Kidney (tissue), 14 donors: ENCODE measurements around the gene LRTM2. TPM values are rescaled to one million over a fixed set of nuclear protein-coding genes. Genes with fewer than 3 reads are reported as not detected.

Experiments
- DNase-seq, 5 donors: peaks; one replicate each; pipeline ENCODE4 v3.0.0-alpha.2; 2013 to 2020
- FAIRE-seq: peaks from 2 replicates; lab custom pipeline; 2012; peaks lifted over from hg19 to GRCh38; lab: Jason Lieb, UNC
- H3K27ac ChIP-seq, 2 donors: one replicate each; pipeline ENCODE4 v1.7.0; 2013; ENCODE audit warnings: low read depth in 2 of 2, low read length in 2 of 2, inconsistent platforms in 1 of 2
- H3K27me3 ChIP-seq: one replicate; pipeline ENCODE4 v1.7.1; 2013; ENCODE audit warnings: low read length, inconsistent platforms; ENCODE audit not compliant: control insufficient read depth, insufficient read depth
- H3K36me3 ChIP-seq, 3 donors: one replicate each; pipeline versions ENCODE4 v1.7.0 to v1.7.1; 2013; ENCODE audit warnings: low read length in 3 of 3, control low read depth in 1 of 3, inconsistent platforms in 1 of 3; ENCODE audit not compliant: insufficient read depth in 3 of 3, control insufficient read depth in 2 of 3
- H3K4me1 ChIP-seq, 3 donors: one replicate each; pipeline versions ENCODE4 v1.7.0 to v1.7.1; 2013; ENCODE audit warnings: low read length in 3 of 3, inconsistent platforms in 1 of 3, low read depth in 1 of 3; ENCODE audit not compliant: control insufficient read depth in 2 of 3, insufficient read depth in 2 of 3
- H3K4me3 ChIP-seq, 3 donors: one replicate each; pipeline versions ENCODE4 v1.7.0 to v1.8.1; 2013; ENCODE audit warnings: low read length in 3 of 3, control low read depth in 1 of 3, inconsistent platforms in 1 of 3
- H3K9ac ChIP-seq, 3 donors: one replicate each; pipeline versions ENCODE4 v1.7.0 to v1.7.1; 2013; ENCODE audit warnings: low read length in 3 of 3, control low read depth in 1 of 3, inconsistent platforms in 1 of 3
- H3K9me3 ChIP-seq, 3 donors: one replicate each; pipeline versions ENCODE4 v1.7.0 to v1.7.1; 2013; ENCODE audit warnings: low read length in 3 of 3, control low read depth in 1 of 3, inconsistent platforms in 1 of 3; ENCODE audit not compliant: control insufficient read depth in 2 of 3, insufficient read depth in 1 of 3
- CTCF ChIP-seq: IDR thresholded peaks from 3 replicates; pipeline ENCODE4 v1.5.1; 2012; ENCODE audit warnings: mild to moderate bottlenecking, moderate library complexity, borderline replicate concordance; ENCODE audit not compliant: insufficient read depth; ENCODE audit errors: extremely low read depth
- intact Hi-C: fragments of 100-400 bp; cut with DNase I; formaldehyde crosslinking; loops from one replicate; pipeline ENCODE4 v1.11.1; 2022
- polyA plus RNA-seq: library from polyadenylated mRNA; stranded (reverse); fragments of 350-450 nt; fragmentation: Illumina TruSeq; extraction: RNeasy Lipid Tissue Mini Kit (QIAGEN cat#74804); gene quantifications from one replicate; pipeline ENCODE4 v1.2.3, GENCODE V29; 2014; ENCODE audit warnings: low read depth, low replicate concordance; ENCODE audit not compliant: insufficient read depth
- total RNA-seq: library from RNA; stranded (reverse); fragmentation: NEBNext Ultra II Directional; extraction: Animal tissue kit (Norgen Biotek cat#: 25700); gene quantifications from one replicate; pipeline ENCODE4 v1.2.1, GENCODE V29; 2021
- donor health status: control.
- donor health status: control.
- donor health status: control.
- donor health status: control.
- donor health status: control.
- donor health status: DM: yes; HTN: yes; CAD: no.
- donor health status: Normal renal cell carcinoma (clear cell type).

Gene LRTM2
- total and polyA plus RNA-seq, 2 donors from 2014 or later: not detected

DNA sequence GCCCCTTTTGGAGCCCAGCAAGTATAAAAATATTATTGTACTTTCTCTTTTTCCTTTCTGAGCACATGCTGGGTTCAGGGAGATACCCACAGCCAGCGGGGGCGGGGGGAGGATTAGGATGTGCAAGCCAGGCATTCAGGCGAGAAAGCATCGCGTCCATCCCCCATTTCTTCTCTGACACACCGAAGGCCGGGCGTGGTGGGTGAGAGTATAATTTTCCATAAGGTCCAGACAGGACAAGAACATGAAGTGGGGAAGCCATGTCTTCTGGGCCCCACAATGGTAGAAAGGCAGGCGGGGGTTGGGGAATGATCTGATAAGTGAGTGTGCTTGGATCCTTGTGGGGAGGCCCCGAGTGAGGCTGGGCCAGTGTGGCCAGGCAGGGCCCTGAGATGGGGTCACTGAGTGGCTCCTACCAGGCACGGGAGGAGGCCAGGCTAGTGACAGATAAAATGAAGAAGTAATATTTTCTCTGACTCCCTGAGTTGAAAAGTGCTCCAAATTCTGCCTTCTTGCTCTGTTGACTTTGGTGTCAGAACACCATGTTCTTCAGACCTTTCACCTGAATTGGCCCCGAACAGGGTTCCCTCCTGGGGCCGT, 10.7 kb upstream of the LRTM2 start:
- no peaks in the 10 kb centered on the region for H3K36me3 ChIP-seq
- no peak overlapping the region for H3K4me3 ChIP-seq
- no peaks in the 10 kb centered on the region for H3K27me3 ChIP-seq
- intact Hi-C loops: no loop called here
- FAIRE-seq (no peak), DNase-seq (peak in 1 of 5 donors; percentile 42)
- no peak for TF ChIP-seq CTCF
- no peak overlapping the region for H3K27ac ChIP-seq
- H3K9me3 ChIP-seq: no peaks in the 10 kb centered on the region
- H3K9ac ChIP-seq: no peak overlapping the region
- H3K4me1 ChIP-seq: peaks cover 0 to under 1% (median 0%) of the 10 kb centered on the region in 3 donors

DNA sequence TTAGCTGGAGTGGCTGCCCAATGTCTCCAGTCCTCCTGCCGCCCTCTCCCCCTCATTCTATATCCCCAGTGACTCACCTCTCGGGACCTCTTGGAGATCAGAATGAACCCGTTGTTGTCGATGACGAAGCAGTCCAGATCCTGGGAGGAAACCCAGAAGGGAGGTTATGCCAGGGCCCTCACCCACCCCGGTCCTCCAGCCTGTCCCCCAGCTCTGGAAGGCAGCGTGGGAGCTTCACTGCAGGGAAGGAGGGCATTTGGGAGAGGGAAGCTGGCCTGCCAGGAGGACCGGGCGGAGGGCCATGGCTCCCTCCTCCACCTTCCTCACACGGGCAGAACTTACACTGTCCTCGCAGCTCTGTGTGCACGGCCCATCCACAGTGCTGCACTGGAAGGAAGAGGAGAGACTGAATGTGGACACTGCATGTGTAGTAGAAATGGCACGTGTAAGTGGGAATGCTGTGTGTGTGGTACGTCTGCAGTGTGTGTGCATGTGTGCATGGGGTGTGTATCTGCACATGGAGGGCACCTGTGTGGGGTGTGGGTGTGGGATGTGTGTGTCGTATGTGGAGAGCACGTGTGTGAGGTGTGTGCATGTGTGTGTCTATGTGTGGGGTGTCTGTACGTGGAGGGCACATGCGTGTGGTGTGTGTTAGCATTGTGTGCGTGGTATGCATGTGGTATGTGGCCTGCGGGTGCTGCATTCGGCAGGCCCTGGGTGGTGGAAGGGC, 10.0 kb upstream of the LRTM2 start:
- DNase-seq (peak in 1 of 5 donors; percentile 50), FAIRE-seq (no peak)
- TF ChIP-seq CTCF: no peak
- intact Hi-C loops: no loop called here
- no peak overlapping the region for H3K27ac ChIP-seq
- no peaks in the 10 kb centered on the region for H3K27me3 ChIP-seq
- no peaks in the 10 kb centered on the region for H3K9me3 ChIP-seq
- no peaks in the 10 kb centered on the region for H3K4me1 ChIP-seq
- no peaks in the 10 kb centered on the region for H3K36me3 ChIP-seq
- H3K9ac ChIP-seq: no peak overlapping the region
- no peak overlapping the region for H3K4me3 ChIP-seq

- no peak overlapping the region for H3K9ac ChIP-seq
- no peak for FAIRE-seq
- no peaks in the 10 kb centered on the region for H3K36me3 ChIP-seq
- intact Hi-C loops: no loop called here
- H3K4me3 ChIP-seq: no peak overlapping the region
- H3K27me3 ChIP-seq: no peaks in the 10 kb centered on the region
- TF ChIP-seq CTCF: no peak
- peak in 1 of 5 donors; percentile 54 for DNase-seq
- no peaks in the 10 kb centered on the region for H3K4me1 ChIP-seq
- no peaks in the 10 kb centered on the region for H3K9me3 ChIP-seq
- no peak overlapping the region for H3K27ac ChIP-seq
Observed at GRCh38 chr12:1810931-1811280, 9.5 kb upstream of the LRTM2 start.
